GM19099 (cell line): ENCODE data around the gene ZMYM2.

Source experiments
- POLR2A ChIP-seq: IDR thresholded peaks from 3 replicates; pipeline ENCODE4 v1.6.1; 2011; ENCODE audit warnings: low read depth; ENCODE audit not compliant: insufficient read length; ENCODE audit errors: extremely low read depth

ZMYM2 gene

DNA sequence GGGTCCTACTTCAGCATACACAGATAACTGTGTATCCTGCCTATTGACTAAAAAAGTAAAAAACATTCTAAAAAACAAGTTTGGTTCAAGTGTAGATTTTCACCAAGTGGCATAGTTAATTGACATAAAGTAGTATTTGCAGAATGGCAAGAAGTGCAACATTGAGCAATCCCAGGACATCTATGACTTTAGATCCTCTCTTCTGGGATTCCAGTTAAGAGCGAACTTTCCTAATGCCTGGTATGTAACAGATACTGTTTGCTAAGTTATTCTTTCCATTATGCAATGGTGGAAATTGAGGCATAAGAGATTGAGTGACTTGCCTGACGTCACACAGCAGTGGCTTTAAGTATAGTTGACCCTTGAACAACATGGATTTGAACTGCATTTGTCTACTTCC lies 96.1 kb downstream of the ZMYM2 start:
- no peak for TF ChIP-seq POLR2A

DNA sequence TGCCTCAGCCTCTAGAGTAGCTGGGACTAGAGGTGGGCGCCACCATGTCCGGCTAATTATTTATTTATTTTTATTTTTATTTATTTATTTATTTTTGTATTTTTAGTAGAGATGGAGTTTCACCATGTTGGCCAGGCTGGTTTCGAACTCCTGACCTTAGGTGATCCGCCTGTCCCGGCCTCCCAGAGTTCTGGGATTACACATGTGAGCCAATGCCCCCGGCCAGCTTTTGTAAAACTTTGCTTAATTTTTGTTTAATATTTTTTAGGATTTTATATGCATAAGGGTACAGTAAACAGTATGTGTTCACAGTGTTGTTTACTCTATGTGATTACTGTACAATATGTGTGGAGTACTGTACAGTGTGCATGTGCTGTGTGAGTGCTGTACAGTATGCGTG lies 98.7 kb downstream of the ZMYM2 start:
- no peak for TF ChIP-seq POLR2A

GRCh38 chr13:20057963-20058362 lies 99.4 kb downstream of the ZMYM2 start:
- no peak for TF ChIP-seq POLR2A

DNA sequence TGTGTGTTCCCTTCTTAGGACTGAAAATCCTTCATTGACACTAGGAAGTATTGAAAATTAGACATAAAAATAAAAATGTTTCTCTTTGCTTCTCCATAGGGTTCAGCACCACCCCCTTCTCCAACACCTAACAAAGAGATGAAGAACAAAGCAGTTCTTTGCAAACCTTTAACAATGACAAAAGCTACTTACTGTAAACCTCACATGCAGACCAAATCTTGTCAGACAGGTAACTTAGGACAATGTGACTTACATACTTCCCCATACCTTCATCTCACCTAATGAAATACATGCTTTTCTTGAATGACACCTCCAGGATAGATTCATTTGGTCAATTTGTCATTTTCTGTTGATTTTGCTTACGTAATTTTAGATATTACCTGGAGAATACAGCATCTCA lies 99.9 kb downstream of the ZMYM2 start:
- no peak for TF ChIP-seq POLR2A

- no peak for TF ChIP-seq POLR2A
These were observed 105.6 kb downstream of the ZMYM2 start for GRCh38 chr13:20064128-20064527.

GRCh38 chr13:20065516-20065915 lies 107.0 kb downstream of the ZMYM2 start:
- no peak for TF ChIP-seq POLR2A

- TF ChIP-seq POLR2A, result no peak
These were observed 111.4 kb downstream of the ZMYM2 start for GRCh38 chr13:20069956-20070355.

- TF ChIP-seq POLR2A, result no peak
These were observed 115.2 kb downstream of the ZMYM2 start for GRCh38 chr13:20073775-20074174.

GRCh38 chr13:20074966-20075365 lies 116.4 kb downstream of the ZMYM2 start:
- TF ChIP-seq POLR2A, result no peak

- TF ChIP-seq POLR2A, result no peak
These were observed 118.6 kb downstream of the ZMYM2 start for GRCh38 chr13:20077086-20077485.

GRCh38 chr13:20080377-20081164 lies 122.0 kb downstream of the ZMYM2 start:
- TF ChIP-seq POLR2A, result no peak

GRCh38 chr13:20090349-20090748 lies 131.8 kb downstream of the ZMYM2 start:
- no peak for TF ChIP-seq POLR2A

DNA sequence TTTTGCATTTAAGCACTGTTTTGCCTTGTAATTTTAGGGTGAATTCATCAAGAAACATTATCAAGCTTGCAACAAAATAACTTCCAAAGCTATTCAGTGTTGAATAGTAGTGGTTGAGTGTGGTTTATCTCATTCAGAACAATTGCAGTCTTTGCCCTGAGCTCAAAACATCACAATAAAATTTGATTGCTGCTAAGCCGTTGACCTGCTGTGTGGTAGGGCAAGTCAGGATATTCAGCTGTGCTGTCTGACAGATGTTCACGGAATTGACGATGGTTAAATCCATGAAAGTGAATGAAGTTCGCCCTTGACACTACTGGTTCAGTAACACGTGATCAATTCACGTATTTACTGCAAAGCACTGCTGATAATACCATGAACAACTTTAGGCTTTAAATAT lies 135.4 kb downstream of the ZMYM2 start:
- TF ChIP-seq POLR2A, result no peak

GRCh38 chr13:20099319-20099718 lies 140.8 kb downstream of the ZMYM2 start:
- TF ChIP-seq POLR2A, result no peak

DNA sequence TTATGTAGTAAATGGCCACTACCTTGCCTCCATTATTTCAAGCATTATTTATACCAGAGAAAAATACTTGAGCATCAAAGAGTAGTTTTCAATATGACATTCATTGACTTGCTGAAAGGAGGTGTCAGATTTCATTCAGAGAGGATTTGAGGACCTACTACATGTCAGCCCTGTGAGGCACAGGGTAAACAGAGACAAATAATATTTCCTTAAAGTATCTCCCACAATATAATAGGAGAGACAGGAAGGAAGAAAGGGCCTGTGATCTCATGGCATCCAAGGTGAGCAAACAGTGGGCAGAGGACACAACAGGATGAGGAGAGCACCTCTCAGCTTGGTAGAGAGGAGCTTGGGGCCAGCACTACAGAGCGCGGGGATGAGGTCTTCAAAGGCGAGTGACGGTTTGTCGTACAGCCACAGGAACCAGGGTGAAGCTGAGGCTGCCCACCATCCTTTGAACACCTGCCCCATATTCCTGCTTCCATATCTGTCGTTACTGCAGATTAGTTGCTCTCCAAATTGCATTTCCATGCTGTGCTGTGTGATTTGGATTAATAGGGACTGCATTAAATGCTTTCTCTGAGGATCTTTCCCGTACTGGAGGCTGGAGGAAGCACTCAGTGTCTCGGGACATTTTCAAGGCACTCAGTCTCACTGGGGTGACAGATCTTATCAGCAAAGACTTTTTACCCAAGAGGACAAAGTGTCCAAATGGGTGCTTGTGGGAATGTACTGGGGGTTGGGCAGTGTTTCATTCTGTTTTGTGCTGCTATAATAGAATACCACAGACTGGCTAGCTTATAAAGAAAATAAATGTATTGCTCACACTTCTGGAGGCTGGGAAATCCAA lies 143.2 kb downstream of the ZMYM2 start:
- TF ChIP-seq POLR2A, result no peak

DNA sequence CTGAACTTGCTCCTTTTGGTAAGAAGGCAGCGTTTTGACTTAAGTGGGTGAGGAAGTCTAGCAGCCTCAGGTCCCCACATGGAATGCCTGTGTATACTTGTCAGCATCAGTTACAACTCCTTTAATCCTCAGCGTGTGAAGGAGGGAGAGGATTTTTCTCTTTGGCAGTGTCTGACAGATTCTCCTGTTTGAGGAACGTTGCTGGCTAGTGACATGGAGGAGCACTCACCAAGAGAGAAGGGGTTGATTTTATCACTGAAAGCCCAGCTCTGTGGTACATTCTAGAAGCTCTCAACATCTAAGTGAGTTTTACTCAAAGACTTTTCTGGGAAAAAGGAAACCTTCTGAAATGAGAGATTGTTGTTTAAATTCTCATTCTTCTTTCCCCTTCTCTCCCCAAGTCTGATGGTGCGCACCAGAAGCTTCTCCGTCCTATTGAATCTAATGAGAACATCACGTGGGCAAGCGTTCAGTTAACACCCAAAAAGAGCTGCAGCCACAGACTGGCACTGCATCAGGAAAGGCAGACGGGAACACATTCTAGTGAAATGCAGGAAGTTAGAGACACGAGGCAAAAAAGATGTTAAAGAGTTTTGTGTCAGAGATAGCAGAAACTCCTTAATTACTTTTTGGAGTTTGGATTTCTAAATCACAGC lies 144.1 kb downstream of the ZMYM2 start:
- TF ChIP-seq POLR2A, result no peak

- no peak for TF ChIP-seq POLR2A
These were observed 146.7 kb downstream of the ZMYM2 start for GRCh38 chr13:20105161-20105689.
